DMS153 treated with DMSO at 0.1 percent for 48 hours (cell line): ENCODE measurements around the gene CCDC69.

Source experiments
- DNase-seq: peaks from one replicate; lab custom pipeline; 2025; ENCODE audit not compliant: unreplicated experiment; lab: John Stamatoyannopoulos, UW

Gene CCDC69

GRCh38 chr5:151171529-151171928 lies 52.4 kb downstream of the CCDC69 start:
- no peak for DNase-seq

- no peak for DNase-seq
Measured at GRCh38 chr5:151168602-151169344, 55.1 kb downstream of the CCDC69 start.

- DNase-seq: no peak
Measured at GRCh38 chr5:151167022-151167421, 56.9 kb downstream of the CCDC69 start.

GRCh38 chr5:151164687-151165392 lies 59.1 kb downstream of the CCDC69 start:
- no peak for DNase-seq

GRCh38 chr5:151162776-151163175 lies 61.1 kb downstream of the CCDC69 start:
- no peak for DNase-seq

- DNase-seq: no peak
Measured at GRCh38 chr5:151159649-151160373, 64.1 kb downstream of the CCDC69 start.

- no peak for DNase-seq
Measured at GRCh38 chr5:151158287-151158661, 65.6 kb downstream of the CCDC69 start.

GRCh38 chr5:151157426-151158286 lies 66.2 kb downstream of the CCDC69 start, which contains the start of gene ANXA6:
TSS of gene ANXA6 (minus strand) at chr5:151157779. CDS start at chr5:151147901, 9,878 bp downstream.
- no peak for DNase-seq

GRCh38 chr5:151156507-151157420 lies 67.1 kb downstream of the CCDC69 start:
- DNase-seq: no peak

- DNase-seq: no peak
Measured at GRCh38 chr5:151155775-151156506, 68.0 kb downstream of the CCDC69 start.

GRCh38 chr5:151154931-151155774 lies 68.7 kb downstream of the CCDC69 start:
- DNase-seq: no peak

GRCh38 chr5:151153766-151154272 lies 70.1 kb downstream of the CCDC69 start:
- no peak for DNase-seq

GRCh38 chr5:151153300-151153699 lies 70.6 kb downstream of the CCDC69 start:
- no peak for DNase-seq

GRCh38 chr5:151151793-151152192 lies 72.1 kb downstream of the CCDC69 start:
- no peak for DNase-seq

GRCh38 chr5:151151263-151151660 lies 72.6 kb downstream of the CCDC69 start:
- DNase-seq: no peak

- no peak for DNase-seq
Measured at GRCh38 chr5:151150471-151151262, 73.2 kb downstream of the CCDC69 start.

- no peak for DNase-seq
Measured at GRCh38 chr5:151148583-151148982, 75.3 kb downstream of the CCDC69 start.
